Measurements from ENCODE around the gene USP1. TPM values are rescaled to one million over a fixed set of nuclear protein-coding genes. Genes with fewer than 3 reads are reported as not detected.

USP1 gene
- total RNA-seq, result 10 to 100 TPM; 21.9 to 27.8 (median 26.5) TPM
- long read RNA-seq, donor 1, transcript USP1-202 (9 exons, 3,507 nt), result minor isoform, 7 of 48 reads
- long read RNA-seq, donor 1, transcript USP1-201 (9 exons, 3,996 nt), result major isoform, 32 of 48 reads
- long read RNA-seq, donor 1, partial matches to known transcripts, result 5 of 48 reads
- long read RNA-seq, donor 1, other reads (novel, unspliced or antisense), result 4 of 48 reads
- long read RNA-seq, donor 2, partial matches to known transcripts, result 16 of 18 reads
- long read RNA-seq, donor 2, other reads (novel, unspliced or antisense), result 0 of 18 reads

- Histone ChIP-seq H3K36me3 (ENCODE audit: low read depth) (peaks cover 7% of the 10 kb centered on the region), H3K9me3 (no peaks in the 10 kb centered on the region), H3K4me3 (peak within 1 kb of the TSS; percentile 83), H3K4me1 (ENCODE audit: low read depth) (peaks cover 24% of the 10 kb centered on the region)
- ATAC-seq (peak; percentile 84), DNase-seq (peak; percentile 96 to 98 (median 96))
- TF ChIP-seq CTCF (IDR thresholded peaks at IDR 0.05), result peak; percentile 8
- intact Hi-C loops (cut with DNase I, micrococcal nuclease), result no loop called here
These were observed at the start of gene USP1 for GRCh38 chr1:62436466-62437272. Gene USP1 (plus strand): TSS chr1:62437049. CDS start chr1:62439868, 2,819 bp downstream.

- TF ChIP-seq CTCF (IDR thresholded peaks at IDR 0.05), result no peak
- no peak for ATAC-seq
- Histone ChIP-seq H3K4me3 (no peak overlapping the region), H3K9me3 (no peaks in the 10 kb centered on the region), H3K36me3 (ENCODE audit: low read depth) (no peaks in the 10 kb centered on the region), H3K4me1 (ENCODE audit: low read depth) (no peaks in the 10 kb centered on the region)
- intact Hi-C loops (cut with DNase I, micrococcal nuclease), result no loop called here
- no peak for DNase-seq
These were observed 47.3 kb upstream of the USP1 start for GRCh38 chr1:62389531-62389930.

- no peak for DNase-seq
- no peak for ATAC-seq
- intact Hi-C loops (cut with DNase I, micrococcal nuclease), result no loop called here
- no peak for TF ChIP-seq CTCF (IDR thresholded peaks at IDR 0.05)
- no peak overlapping the region for H3K4me3 ChIP-seq
- H3K9me3 ChIP-seq, result no peaks in the 10 kb centered on the region
- H3K36me3 ChIP-seq (ENCODE audit: low read depth), result no peaks in the 10 kb centered on the region
- no peaks in the 10 kb centered on the region for H3K4me1 ChIP-seq (ENCODE audit: low read depth)
These were observed 46.8 kb upstream of the USP1 start for GRCh38 chr1:62390071-62390470.

- Histone ChIP-seq H3K4me3 (no peak overlapping the region), H3K4me1 (ENCODE audit: low read depth) (no peaks in the 10 kb centered on the region), H3K36me3 (ENCODE audit: low read depth) (no peaks in the 10 kb centered on the region), H3K9me3 (no peaks in the 10 kb centered on the region)
- no peak for TF ChIP-seq CTCF (IDR thresholded peaks at IDR 0.05)
- intact Hi-C loops (cut with DNase I, micrococcal nuclease), result no loop called here
- DNase-seq (peak in 1 of 3 donors; percentile 51), ATAC-seq (peak; percentile 60)
These were observed 45.4 kb upstream of the USP1 start for GRCh38 chr1:62391369-62391971.

GRCh38 chr1:62392951-62393350, 43.9 kb upstream of the USP1 start:
- Histone ChIP-seq H3K4me1 (ENCODE audit: low read depth) (no peaks in the 10 kb centered on the region), H3K36me3 (ENCODE audit: low read depth) (no peaks in the 10 kb centered on the region), H3K9me3 (no peaks in the 10 kb centered on the region), H3K4me3 (no peak overlapping the region)
- TF ChIP-seq CTCF (IDR thresholded peaks at IDR 0.05), result no peak
- ATAC-seq, result no peak
- intact Hi-C loops (cut with DNase I, micrococcal nuclease), result no loop called here
- no peak for DNase-seq
